T-helper 2 cell treated with Interferon-gamma antibody and Interleukin-4, amounts not matched to agents 5 μg/mL and 100 μg/mL, for 36 hours (primary cell): ENCODE results near the gene KPTN.

Experiments
- DNase-seq: peaks from one replicate; pipeline ENCODE4 v3.0.0; 2021; ENCODE audit warnings: low spot score
- H3K27ac Mint-ChIP-seq: one replicate; pipeline ENCODE4 v1.8.0; 2021; ENCODE audit warnings: mild to moderate bottlenecking, mixed read lengths
- H3K27me3 Mint-ChIP-seq: one replicate; pipeline ENCODE4 v1.8.0; 2021; ENCODE audit warnings: low read depth, mixed read lengths
- H3K36me3 Mint-ChIP-seq: one replicate; pipeline ENCODE4 v1.8.0; 2021; ENCODE audit warnings: low read depth, mixed read lengths
- H3K4me1 Mint-ChIP-seq: one replicate; pipeline ENCODE4 v1.8.0; 2021; ENCODE audit warnings: low read depth, mixed read lengths
- H3K4me3 Mint-ChIP-seq: one replicate; pipeline ENCODE4 v1.8.0; 2022; ENCODE audit warnings: mild to moderate bottlenecking, moderate library complexity, mixed read lengths
- H3K9me3 Mint-ChIP-seq: one replicate; pipeline ENCODE4 v1.8.0; 2021; ENCODE audit warnings: mixed read lengths

The KPTN gene

GRCh38 chr19:47433121-47433520, 50.9 kb downstream of the KPTN start:
- DNase-seq = no peak
- Mint-ChIP-seq H3K27ac (no peak overlapping the region), H3K9me3 (no peaks in the 10 kb centered on the region), H3K27me3 (peaks cover 14% of the 10 kb centered on the region), H3K36me3 (no peaks in the 10 kb centered on the region), H3K4me1 (peaks cover 30% of the 10 kb centered on the region), H3K4me3 (no peak overlapping the region)

GRCh38 chr19:47432499-47432898, 51.5 kb downstream of the KPTN start:
- H3K4me3 Mint-ChIP-seq = no peak overlapping the region
- no peaks in the 10 kb centered on the region for H3K9me3 Mint-ChIP-seq
- no peak for DNase-seq
- no peak overlapping the region for H3K27ac Mint-ChIP-seq
- no peaks in the 10 kb centered on the region for H3K36me3 Mint-ChIP-seq
- H3K4me1 Mint-ChIP-seq = peaks cover 30% of the 10 kb centered on the region
- H3K27me3 Mint-ChIP-seq = peaks cover 14% of the 10 kb centered on the region

- Mint-ChIP-seq H3K9me3 (no peaks in the 10 kb centered on the region), H3K4me3 (no peak overlapping the region), H3K36me3 (no peaks in the 10 kb centered on the region), H3K27me3 (peaks cover 12% of the 10 kb centered on the region), H3K27ac (no peak overlapping the region), H3K4me1 (peaks cover 27% of the 10 kb centered on the region)
- DNase-seq = no peak
These were observed 51.9 kb downstream of the KPTN start for GRCh38 chr19:47432091-47432490.

- Mint-ChIP-seq H3K9me3 (no peaks in the 10 kb centered on the region), H3K4me1 (peaks cover 13% of the 10 kb centered on the region), H3K36me3 (no peaks in the 10 kb centered on the region), H3K27ac (no peak overlapping the region), H3K27me3 (peaks cover 21% of the 10 kb centered on the region), H3K4me3 (peak overlapping the region; percentile 63)
- DNase-seq = peak; percentile 53
These were observed 53.8 kb downstream of the KPTN start for GRCh38 chr19:47430041-47430802.

- H3K4me1 Mint-ChIP-seq = peaks cover 12% of the 10 kb centered on the region
- H3K9me3 Mint-ChIP-seq = no peaks in the 10 kb centered on the region
- H3K27me3 Mint-ChIP-seq = peaks cover 27% of the 10 kb centered on the region
- no peak overlapping the region for H3K27ac Mint-ChIP-seq
- DNase-seq = no peak
- H3K4me3 Mint-ChIP-seq = peak overlapping the region; percentile 63
- H3K36me3 Mint-ChIP-seq = no peaks in the 10 kb centered on the region
These were observed 54.8 kb downstream of the KPTN start for GRCh38 chr19:47429140-47429793.

DNA sequence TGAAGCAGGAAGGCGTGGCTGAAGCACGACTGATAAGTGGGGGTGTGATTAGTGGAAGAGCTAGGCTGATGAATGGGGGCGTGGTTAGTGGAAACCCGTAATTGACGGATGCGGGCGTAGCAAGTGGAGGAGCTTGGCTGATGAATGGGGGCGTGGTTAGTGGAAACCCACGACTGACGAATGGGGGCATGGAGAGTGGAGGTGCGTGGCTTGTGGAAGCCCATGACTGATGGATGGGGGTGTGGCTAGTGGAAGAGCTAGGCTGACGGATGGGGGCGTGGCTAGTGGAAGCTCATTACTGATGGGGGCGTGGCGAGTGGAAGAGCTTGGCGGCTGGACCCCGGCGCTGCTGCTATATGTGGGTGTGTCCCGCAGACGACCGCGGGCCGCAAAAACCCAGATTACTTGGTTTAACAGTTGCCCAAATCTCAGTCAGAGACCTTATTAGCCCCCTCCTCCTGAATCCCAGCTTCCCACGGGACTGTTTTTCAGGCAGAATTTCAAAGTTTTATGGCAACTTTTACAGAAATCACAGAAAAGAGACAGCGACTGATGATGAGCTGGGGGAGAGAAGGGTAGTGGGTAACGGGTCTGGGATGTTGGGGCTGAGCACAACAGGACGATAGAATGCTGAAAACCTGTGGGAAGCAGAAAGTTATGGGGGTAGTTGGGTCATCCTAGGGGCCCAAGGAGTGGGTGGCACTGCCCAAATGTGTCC, 55.7 kb downstream of the KPTN start:
- Mint-ChIP-seq H3K27me3 (peaks cover 33% of the 10 kb centered on the region), H3K27ac (peak overlapping the region; percentile 27), H3K36me3 (no peaks in the 10 kb centered on the region), H3K4me1 (peaks cover 12% of the 10 kb centered on the region), H3K9me3 (no peaks in the 10 kb centered on the region), H3K4me3 (no peak overlapping the region)
- DNase-seq = peak; percentile 82

DNA sequence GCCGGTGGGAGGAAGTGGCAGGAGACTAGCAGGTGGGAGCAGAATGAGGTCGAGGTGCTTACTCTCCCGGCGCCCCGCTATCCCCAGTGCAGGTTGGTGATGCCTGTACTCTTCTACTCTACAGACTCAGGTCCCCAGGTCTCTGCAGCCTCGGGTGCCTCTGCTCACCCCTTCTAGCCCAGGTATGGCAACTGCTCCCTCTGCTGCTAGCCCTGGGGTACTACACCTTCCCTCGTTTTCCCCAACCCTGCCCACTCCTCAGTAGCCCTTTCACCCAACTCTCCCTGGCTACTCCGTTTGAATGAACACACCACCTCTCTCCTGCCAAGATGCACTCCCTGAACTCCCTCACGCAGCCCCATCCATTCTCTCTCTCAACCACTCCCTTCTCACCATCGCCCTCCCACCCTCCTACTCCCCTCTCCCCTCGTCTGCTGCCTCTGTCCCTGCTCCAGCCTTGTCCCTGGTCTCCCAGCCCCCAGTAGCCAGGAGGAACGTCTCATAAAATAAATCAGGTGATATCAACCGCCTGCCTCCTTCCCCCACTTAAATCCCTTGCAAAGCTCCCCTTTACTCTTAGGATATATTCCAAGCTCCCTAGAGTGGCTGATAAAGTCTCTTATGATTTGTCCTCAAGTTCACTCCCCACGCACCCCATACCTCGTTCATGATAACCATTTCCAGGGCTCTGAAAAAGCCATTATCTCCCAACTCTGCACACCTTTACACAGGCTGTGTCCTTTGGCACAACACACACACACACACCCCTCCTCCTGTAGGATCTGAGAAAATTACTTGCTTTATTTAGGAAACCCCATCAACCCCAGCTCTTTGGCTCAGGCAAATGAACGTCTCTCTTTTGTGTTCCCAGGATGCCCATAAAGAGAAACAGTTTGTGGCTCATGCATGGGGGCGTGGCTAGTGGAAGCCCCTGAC, 56.5 kb downstream of the KPTN start:
- H3K27ac Mint-ChIP-seq = peak overlapping the region; percentile 32
- H3K27me3 Mint-ChIP-seq = peaks cover 41% of the 10 kb centered on the region
- no peaks in the 10 kb centered on the region for H3K36me3 Mint-ChIP-seq
- H3K4me1 Mint-ChIP-seq = peaks cover 8% of the 10 kb centered on the region
- peak; percentile 56 for DNase-seq
- no peak overlapping the region for H3K4me3 Mint-ChIP-seq
- H3K9me3 Mint-ChIP-seq = no peaks in the 10 kb centered on the region
